Right lobe of liver (tissue), 4 donors: ENCODE measurements around the gene TGFBR2.

ENCODE experiments used
- POLR2A ChIP-seq: fragments of 450-650 bp; IDR thresholded peaks from one replicate; pipeline ENCODE4 v1.6.1; 2017; ENCODE audit warnings: antibody characterized with exemption, mild to moderate bottlenecking
- TF ChIP-seq, protein P1 (sequence below), 4 donors: fragments of 200-600 bp in 3 of 4; fragments of 450-650 bp in 1 of 4; IDR thresholded peaks; one replicate each; pipeline versions ENCODE4 v1.5.1 to v1.8.0; 2016 to 2022; ENCODE audit warnings: antibody characterized with exemption in 4 of 4, mild to moderate bottlenecking in 2 of 4
- donor health status: DM: no; HTN: no; CAD: no.
- donor health status: DM: no; HTN: no; CAD: no.
- donor health status: DM: no; HTN: yes; CAD: no.

DNA sequence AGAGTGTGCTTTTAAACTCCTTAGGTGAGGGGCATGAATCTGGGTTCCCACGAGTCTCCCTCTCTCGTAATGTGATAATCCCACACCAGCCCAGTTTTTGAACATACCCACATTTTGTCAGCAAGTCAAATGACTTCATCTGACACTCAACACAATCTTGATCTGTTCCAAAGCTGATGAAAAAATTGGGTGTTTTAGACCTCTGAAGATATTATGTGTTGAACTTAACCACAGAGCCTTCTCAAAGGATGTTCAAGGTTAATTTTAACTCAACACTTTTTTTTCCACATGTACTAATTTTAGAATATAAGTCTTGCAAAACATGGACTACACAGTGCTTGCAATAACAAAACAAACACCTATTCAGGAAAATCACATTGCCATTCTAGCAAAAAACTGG lies 123.1 kb downstream of the TGFBR2 start:
- TF ChIP-seq POLR2A, result no peak
- TF ChIP-seq, protein P1, sequence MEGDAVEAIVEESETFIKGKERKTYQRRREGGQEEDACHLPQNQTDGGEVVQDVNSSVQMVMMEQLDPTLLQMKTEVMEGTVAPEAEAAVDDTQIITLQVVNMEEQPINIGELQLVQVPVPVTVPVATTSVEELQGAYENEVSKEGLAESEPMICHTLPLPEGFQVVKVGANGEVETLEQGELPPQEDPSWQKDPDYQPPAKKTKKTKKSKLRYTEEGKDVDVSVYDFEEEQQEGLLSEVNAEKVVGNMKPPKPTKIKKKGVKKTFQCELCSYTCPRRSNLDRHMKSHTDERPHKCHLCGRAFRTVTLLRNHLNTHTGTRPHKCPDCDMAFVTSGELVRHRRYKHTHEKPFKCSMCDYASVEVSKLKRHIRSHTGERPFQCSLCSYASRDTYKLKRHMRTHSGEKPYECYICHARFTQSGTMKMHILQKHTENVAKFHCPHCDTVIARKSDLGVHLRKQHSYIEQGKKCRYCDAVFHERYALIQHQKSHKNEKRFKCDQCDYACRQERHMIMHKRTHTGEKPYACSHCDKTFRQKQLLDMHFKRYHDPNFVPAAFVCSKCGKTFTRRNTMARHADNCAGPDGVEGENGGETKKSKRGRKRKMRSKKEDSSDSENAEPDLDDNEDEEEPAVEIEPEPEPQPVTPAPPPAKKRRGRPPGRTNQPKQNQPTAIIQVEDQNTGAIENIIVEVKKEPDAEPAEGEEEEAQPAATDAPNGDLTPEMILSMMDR (IDR thresholded peaks at IDR 0.05), result no peak
